ENCODE data around the gene RIOK3.
"Not testable (repeated sequence)": the region's sequence is repeated elsewhere in the genome, so short reads cannot be mapped to it uniquely, and the experiment has no call there.

GRCh38 chr18:23512216-23512615 is 59.1 kb downstream of the RIOK3 start:
- not testable (repeated sequence) for TF ChIP-seq POLR2A, CTCF (IDR thresholded peaks at IDR 0.05)
